ENCODE data around the gene ZNF563.

GRCh38 chr19:12294249-12295158, 38.9 kb downstream of the ZNF563 start, which contains the start of gene ZNF44:
- no peak for TF ChIP-seq CTCF (IDR thresholded peaks at IDR 0.05; ENCODE audit: borderline replicate concordance, extremely low read depth, low read length, poor library complexity, severe bottlenecking)
- TF ChIP-seq EZH2 (IDR thresholded peaks at IDR 0.05; ENCODE audit: borderline replicate concordance, low read depth, low read length, severe bottlenecking), result no peak

Measured in DND-41 (cell line).